Limb (tissue), 2 donors: ENCODE data around the gene HMCN2.
"Not testable (repeated sequence)": the region's sequence is repeated elsewhere in the genome, so short reads cannot be mapped to it uniquely, and the experiment has no call there.

Source experiments
- DNase-seq, 2 donors: peaks; one replicate each; pipeline ENCODE4 v3.0.0-alpha.2; 2016; ENCODE audit errors: extremely low spot score in 2 of 2

The HMCN2 gene

DNA sequence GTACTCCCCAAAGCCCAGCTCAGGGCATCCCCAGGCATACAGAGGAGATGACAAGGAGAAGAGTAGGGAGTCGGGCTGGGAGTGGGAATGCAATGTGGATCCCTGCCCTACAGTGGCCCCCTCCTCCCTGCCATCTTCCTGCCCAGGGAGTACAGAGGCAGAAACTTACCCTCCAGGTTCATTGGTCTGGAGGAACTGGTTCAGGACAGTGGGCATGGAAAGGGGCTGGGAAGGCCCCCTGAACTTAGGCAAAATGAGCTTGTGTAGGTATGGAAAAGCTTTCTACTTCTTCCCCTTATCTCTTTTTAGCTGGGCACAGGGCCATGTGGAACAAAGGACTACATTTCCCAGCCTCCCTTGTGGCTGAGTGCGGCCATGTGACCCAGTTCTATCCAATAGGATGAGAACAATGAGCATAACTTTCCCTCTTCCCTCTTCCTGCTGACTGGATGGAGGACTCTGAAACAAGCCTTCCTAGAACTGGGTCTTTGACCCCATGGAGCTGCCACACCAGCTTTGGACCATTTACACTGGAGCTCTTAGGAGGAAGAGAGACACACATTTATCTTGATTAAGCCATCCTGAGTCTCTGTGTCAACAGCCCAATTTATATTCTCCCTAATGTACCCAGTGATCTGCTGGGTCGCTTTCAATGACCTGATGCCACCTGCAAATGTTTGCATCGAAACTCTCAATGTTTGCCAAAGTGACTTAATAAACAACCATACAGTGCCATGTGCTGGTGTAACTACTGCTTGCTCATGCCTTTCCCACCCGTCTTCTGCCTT, 25.0 kb upstream of the HMCN2 start:
- DNase-seq: peak in 1 of 2 donors; percentile 53

DNA sequence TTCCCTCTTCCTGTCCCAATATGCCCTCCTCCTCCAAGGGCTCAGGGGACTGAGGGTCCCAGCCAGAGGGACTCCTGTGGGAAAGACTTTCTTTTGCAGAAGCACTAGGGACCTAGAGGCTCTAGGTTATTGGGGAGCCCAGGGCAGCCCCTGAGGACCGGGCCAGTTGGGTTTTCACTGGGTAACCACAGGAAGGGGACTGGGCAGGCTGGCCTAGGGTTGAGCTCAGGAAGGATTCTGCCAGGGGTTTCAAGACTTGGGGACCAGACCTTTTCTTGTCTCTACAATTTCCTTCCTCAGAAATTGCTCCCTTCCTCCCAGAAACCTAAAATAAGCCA, 24.4 kb upstream of the HMCN2 start:
- DNase-seq: no peak

DNA sequence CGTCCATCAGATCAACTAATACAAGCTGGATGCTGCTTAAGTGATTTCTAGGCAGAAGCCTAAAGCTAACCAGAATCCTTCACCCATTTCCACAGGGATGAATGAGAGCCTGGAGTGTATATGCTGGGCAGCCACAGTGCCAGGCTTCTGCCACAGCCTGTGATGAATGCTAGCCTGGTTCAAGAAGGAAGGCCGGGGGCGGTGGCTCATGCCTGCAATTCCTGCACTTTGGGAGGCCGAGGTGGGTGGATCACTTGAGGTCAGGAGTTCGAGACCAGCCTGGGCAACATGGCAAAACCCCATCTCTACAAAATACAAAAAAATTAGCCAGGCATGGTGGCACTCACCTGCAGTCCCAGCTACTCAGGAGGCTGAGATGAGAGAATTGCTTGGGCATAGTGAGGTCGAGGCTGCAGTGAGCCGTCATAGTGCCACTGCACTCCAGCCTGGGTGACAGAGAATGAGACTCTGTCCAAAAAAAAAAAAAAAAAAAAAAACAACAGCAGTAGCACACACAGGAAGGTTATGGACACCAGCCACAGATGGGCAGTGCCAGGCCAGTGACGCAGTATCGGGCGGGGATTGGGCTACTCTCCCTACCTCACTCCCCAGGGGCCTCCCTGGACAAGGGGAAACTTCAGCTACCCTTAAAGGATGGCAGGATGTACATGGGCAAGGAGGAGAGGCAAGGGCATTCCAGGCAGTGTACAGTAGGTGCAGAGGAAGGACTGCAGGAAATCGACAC, 23.1 kb upstream of the HMCN2 start:
- no peak for DNase-seq

- DNase-seq: peak; percentile 40 to 84
Measured at GRCh38 chr9:130243015-130243881, 22.3 kb upstream of the HMCN2 start.

GRCh38 chr9:130243882-130244170, 21.7 kb upstream of the HMCN2 start:
- DNase-seq: no peak

- no peak for DNase-seq
Measured at GRCh38 chr9:130244548-130245165, 20.9 kb upstream of the HMCN2 start.

DNA sequence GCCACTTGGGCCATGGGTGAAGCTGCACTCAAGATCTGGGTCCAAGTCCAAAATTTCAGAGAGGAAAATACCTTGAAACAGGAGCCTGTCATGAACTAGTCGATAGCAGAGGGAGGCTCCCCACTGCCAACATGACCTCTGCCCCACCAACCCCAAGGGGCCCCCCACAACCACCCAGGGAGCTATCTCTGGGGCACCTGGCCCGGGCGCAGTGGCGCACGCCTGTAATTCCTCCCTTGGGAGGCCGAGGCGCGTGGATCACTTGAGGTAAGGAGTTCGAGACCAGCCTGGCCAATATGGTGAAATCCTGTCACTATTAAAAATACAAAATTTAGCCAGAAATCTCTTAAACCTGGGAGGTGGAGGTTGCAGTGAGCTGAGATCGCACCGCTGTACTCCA, 20.1 kb upstream of the HMCN2 start:
- DNase-seq: no peak

- no peak for DNase-seq
Measured at GRCh38 chr9:130246126-130246525, 19.4 kb upstream of the HMCN2 start.

DNA sequence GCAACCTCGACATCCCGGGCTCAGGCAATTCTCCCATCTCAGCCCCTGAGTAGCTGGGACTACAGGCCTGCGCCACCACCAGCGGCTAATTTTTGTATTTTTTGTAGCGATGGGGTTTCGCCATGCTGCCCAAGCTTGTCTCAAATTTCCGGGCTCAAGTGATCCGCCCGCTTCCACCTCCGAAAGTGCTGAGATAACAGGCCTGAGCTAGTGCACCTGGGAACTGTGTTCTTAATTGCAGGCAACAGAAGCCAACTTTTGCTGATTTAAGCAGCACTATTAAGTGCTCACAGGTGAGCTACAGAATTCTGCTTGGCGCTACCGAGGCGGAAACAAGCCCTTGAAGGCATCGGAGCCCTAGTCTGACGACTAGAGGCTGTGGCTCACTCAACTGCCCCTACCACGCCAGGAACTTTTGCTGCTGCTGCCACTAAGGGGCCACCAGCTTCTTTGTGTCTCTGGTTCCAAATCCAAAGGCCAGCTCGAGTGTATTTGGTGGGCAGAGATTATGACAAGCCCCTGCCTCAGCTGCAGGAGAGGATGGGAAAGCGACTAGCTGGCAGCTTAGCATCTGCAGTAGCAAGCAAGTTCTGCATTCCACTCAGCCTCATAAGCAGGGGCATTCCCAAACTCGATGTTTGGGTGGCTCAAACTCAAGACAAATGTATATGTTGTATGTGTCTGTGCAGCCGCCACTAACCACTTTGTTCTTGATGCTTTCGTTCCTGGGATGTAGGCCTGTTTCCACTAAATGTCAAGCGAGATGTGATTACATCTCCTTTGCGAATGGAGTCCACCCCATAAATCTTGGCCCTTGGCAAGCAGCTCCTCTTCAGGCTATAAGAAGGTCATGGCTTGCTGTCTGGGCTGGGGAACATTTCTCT, 10.6 kb upstream of the HMCN2 start:
- DNase-seq: no peak

GRCh38 chr9:130255631-130256134, 9.9 kb upstream of the HMCN2 start:
- DNase-seq: no peak

GRCh38 chr9:130256644-130257043, 8.9 kb upstream of the HMCN2 start:
- DNase-seq: no peak

DNA sequence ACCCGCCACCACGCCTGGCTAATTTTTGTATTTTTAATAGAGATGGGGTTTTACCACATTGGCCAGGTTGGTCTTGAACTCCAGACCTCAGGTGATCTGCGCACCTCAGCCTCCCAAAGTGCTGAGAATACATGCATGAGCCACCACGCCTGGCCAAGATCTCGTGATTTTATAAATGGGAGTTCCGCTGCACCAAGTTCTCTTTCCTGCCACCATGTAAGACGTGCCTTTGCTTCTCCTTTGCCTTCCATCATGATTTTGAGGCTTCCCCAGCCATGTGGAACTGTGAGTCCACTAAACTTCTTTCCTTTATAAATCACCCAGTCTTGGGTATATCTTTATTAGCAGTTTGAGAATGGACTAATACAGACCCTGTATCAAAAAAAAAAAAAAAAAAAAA, 7.4 kb upstream of the HMCN2 start:
- not testable (repeated sequence) for DNase-seq

DNA sequence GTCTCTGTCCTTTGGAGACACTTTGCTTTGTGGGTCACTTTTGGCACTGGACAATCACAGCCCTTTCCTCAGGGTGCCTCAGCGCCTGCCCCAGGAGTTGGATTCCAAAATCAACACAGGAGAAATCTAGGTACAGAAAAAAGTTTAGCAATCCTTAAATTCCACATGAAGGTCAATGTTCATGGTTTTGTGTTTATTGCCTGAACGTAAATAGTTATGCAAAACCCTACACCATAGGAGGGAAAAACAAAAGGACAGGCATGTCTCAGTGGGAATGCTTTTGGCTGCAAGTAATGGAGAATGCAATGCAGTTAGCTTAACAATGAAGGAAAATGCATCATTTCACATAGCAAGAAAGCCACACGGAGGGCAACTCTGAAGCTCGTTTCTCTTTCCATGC, 6.5 kb upstream of the HMCN2 start:
- no peak for DNase-seq

- DNase-seq: no peak
Measured at GRCh38 chr9:130260816-130261765, 4.5 kb upstream of the HMCN2 start.

DNA sequence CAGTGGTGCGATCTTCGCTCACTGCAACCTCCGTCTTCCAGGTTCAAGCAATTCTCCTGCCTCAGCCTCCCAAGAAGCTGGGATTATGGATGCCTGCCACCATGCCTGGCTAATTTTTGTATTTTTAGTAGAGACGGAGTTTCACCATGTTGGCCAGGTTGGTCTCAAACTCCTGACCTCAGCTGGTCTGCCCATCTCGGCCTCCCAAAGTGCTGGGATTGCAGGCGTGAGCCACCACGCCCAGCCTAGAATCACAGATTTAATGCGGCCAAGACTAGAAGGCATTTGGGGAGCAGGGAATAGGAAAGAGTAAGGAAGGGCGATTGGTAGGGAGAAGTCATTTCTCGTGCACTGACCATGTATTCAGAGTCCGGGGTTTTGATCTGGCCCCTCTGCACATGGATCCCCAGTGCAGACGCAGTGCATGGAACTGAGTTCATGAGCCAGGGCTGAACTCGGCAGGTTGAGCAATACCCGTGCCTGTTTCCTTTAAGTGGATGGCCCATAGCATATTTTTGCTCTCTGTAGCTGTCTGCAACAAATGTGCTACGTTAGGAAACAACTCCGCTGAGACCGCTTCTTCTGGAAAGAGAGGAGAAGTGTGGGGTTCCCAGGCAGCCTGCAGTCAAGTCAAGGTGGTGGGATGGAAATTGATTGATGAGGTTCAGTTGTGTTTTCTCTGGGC, 3.4 kb upstream of the HMCN2 start:
- DNase-seq: no peak

- no peak for DNase-seq
Measured at GRCh38 chr9:130262771-130263170, 2.8 kb upstream of the HMCN2 start.

DNA sequence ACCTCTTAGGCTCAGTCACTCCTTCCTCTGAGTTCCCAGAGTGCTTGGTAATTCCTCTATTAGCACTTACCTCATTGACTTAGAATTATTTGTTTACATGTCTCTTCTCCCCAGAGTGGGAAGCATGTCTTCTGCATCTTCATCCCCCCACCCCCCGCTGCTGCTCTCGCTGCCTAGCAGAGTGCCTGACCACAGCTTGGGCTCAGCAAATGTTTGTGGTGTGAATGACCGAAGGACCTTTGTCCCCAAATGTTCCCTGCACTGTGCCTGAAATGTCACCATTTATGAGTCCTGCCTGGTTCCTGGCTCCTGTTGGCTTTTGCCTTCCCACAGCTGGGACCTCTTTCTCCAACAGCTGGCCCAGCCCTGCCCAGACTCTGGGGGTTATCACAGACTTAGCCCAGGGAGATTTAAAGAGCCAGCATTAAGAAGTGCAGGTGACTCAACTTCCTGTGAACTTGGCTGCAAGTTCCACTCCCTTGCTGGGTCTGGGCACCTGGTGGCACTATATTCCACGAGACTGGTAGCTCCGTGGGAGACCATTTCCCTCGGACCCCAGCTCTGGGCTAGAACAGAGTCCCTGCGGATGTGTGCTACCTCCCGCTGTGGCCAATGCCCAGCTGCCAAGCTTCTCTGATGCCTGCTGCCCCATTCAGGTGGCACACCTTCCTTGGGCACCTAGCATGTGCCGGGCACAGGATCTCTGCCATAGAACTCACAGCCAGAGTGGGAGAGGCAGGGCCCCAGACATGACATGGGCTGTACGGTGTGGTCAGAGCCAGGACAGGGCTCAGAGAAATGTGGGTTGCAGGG, 1.8 kb upstream of the HMCN2 start:
- no peak for DNase-seq
